ENCODE results near the gene SORCS2. TPM values are rescaled to one million over a fixed set of nuclear protein-coding genes. Genes with fewer than 3 reads are reported as not detected.

Gene SORCS2
- total and polyA plus RNA-seq, 2 experiments from 2014 or later, result 0.38 to 1.4 TPM

DNA sequence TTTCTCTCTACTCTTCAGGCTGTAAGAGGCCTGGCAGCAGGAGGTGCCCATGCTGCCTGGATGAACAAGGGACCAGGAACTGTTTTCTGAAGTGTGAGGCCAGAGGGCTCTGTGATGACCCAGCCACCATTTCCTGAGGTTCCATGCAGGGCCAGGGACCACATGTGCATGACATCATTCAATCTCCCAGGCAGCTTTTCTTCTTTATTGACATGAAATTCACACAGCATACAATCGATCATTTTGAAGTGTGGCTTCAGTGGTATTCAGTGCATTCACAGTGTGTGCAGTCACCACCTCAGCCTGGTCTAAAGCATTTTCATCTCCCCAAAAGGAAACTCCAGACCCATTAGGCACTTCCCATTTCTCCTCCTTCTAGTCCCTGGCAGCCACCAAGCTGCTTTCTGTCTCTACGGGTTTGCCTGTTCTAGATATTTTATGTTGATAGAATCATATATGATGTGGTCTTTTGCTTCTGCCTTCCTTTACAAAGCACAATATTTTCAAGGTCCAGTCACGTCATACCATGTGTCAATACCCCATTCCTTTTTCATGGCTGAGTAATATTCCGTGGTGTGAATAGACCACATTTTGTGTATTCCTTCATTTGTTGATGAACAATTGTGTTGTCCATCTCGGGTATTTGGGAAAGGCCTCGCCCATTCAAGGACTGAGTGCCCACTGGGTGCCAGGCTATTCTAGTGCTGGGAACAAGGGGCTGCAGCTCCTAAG lies 149.3 kb downstream of the SORCS2 start:
- in situ Hi-C loops (cut with MboI), result no loop called here
- no peak overlapping the region for H3K4me2 ChIP-seq (ENCODE audit: unreplicated experiment)
- no peaks in the 10 kb centered on the region for H3K4me1 ChIP-seq (ENCODE audit: insufficient read depth)
- H3F3A ChIP-seq (ENCODE audit: insufficient read depth), result no peaks in the 10 kb centered on the region
- H3K4me3 ChIP-seq, result no peak overlapping the region
- H3K36me3 ChIP-seq (ENCODE audit: low read depth), result no peaks in the 10 kb centered on the region
- H3K79me2 ChIP-seq (ENCODE audit: insufficient read depth), result no peaks in the 10 kb centered on the region
- H2AFZ ChIP-seq, result no peak overlapping the region
- H4K20me1 ChIP-seq (ENCODE audit: insufficient read depth), result no peaks in the 10 kb centered on the region
- H3K27ac ChIP-seq, result no peak overlapping the region
- peak; percentile 14 for DNase-seq
- peaks cover 8% of the 10 kb centered on the region for H3K9me3 ChIP-seq (ENCODE audit: low read depth)
- TF ChIP-seq EZH2phosphoT487 (IDR thresholded peaks at IDR 0.05; ENCODE audit: insufficient read depth, low read depth) (no peak), EZH2 (IDR thresholded peaks at IDR 0.05; ENCODE audit: insufficient read depth, poor library complexity, severe bottlenecking) (no peak)
- H3K9ac ChIP-seq, result no peak overlapping the region
- peaks cover 11% of the 10 kb centered on the region for H3K27me3 ChIP-seq (replicated peaks; ENCODE audit: insufficient read depth)
- H3K9me2 ChIP-seq (ENCODE audit: insufficient read depth), result no peaks in the 10 kb centered on the region
- WGBS, 2 experiments (ENCODE audit: low coverage in 1 of 2, low lambda C conversion rate in 2 of 2, missing lambda C conversion rate in 2 of 2), result 67 to 69% methylated on average over 6 of the region's 6 CpGs

DNA sequence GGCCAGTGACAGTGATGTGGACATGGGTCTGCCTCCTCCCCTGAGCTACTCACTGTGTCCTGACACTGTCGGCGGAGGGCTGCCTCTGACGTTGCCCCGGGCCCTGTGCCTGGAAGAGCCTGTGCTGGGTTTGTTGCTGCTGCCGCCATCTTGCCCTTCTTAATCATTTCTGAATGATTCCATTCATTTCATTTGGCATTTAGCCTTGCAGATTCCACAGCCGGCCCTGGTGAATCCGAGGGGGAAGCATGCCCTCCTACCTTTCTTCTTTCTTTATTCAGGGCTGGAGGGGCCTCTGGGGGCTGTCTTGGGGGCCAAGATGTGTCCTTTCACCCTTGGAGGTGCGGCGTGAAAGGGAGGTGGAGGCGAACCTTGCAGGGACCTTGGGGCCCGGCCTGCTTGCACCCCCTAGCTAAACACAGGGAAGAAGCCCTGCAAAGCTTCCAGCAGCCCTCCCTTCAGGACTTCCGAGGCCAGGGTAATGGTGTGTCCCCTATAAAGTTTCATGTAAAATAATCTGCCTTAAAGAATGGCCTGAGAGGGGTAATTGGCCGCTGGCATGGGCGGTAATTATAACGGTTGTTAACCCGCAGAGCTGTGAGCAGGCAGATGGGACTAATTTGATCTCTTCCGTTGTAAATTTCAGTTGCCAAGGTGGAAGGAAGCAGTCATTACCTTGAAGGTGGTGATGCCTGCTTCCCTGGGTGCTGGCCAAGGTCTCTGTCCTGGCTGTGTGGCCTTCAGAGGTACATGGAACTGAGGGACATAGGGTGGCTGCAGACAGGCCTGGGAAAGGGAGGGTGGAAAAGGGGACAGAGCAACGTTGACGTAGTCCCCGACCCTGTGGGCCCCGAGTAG lies 150.1 kb downstream of the SORCS2 start:
- Histone ChIP-seq H3K27me3 (replicated peaks; ENCODE audit: insufficient read depth) (peaks cover 12% of the 10 kb centered on the region), H3K4me3 (no peak overlapping the region), H3K79me2 (ENCODE audit: insufficient read depth) (no peaks in the 10 kb centered on the region), H3K36me3 (ENCODE audit: low read depth) (no peaks in the 10 kb centered on the region), H3K9me2 (ENCODE audit: insufficient read depth) (no peaks in the 10 kb centered on the region), H4K20me1 (ENCODE audit: insufficient read depth) (no peaks in the 10 kb centered on the region), H3K4me1 (ENCODE audit: insufficient read depth) (no peaks in the 10 kb centered on the region), H3K9ac (no peak overlapping the region), H3F3A (ENCODE audit: insufficient read depth) (no peaks in the 10 kb centered on the region), H3K27ac (no peak overlapping the region), H3K4me2 (ENCODE audit: unreplicated experiment) (no peak overlapping the region), H2AFZ (no peak overlapping the region), H3K9me3 (ENCODE audit: low read depth) (peaks cover 8% of the 10 kb centered on the region)
- no peak for DNase-seq
- WGBS, 2 experiments (ENCODE audit: low coverage in 1 of 2, low lambda C conversion rate in 2 of 2, missing lambda C conversion rate in 2 of 2), result 69 to 77% methylated on average over 21 of the region's 21 CpGs
- TF ChIP-seq EZH2 (IDR thresholded peaks at IDR 0.05; ENCODE audit: insufficient read depth, poor library complexity, severe bottlenecking) (no peak), EZH2phosphoT487 (IDR thresholded peaks at IDR 0.05; ENCODE audit: insufficient read depth, low read depth) (no peak)
- in situ Hi-C loops (cut with MboI), result no loop called here

DNA sequence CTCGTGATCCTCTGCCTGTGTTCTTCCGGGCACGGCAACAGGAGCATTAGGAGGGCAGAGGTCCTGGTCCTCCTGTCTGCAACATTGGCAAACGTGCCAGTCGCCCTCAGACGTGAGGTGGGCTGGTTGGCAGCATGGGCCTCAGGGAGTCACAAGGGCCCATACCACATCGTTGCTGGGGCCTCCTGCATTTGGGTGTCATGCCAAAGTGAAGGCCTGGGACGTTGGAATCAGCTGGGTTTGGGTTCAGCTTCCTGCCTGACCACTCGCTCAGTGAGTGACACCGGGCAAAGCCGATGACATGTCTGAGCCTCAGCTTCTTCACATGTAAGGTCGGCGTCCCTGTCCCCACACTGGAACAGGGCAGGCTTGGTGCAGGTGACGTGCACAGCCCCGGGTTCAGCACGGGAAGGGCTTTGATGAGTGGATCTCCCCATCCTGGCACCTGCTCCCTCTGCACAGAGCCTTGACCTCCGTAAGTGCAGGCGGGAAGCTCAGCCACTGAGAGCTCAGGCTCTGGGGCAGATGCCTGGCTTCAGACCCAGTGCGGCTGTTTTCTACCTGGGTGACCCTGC lies 150.8 kb downstream of the SORCS2 start:
- Histone ChIP-seq H3K4me3 (no peak overlapping the region), H3K79me2 (ENCODE audit: insufficient read depth) (no peaks in the 10 kb centered on the region), H3K9ac (no peak overlapping the region), H3K9me2 (ENCODE audit: insufficient read depth) (no peaks in the 10 kb centered on the region), H3F3A (ENCODE audit: insufficient read depth) (peaks cover under 1% of the 10 kb centered on the region; the same call in 1 of the 2 replicates), H3K4me2 (ENCODE audit: unreplicated experiment) (no peak overlapping the region), H2AFZ (no peak overlapping the region), H3K27me3 (replicated peaks; ENCODE audit: insufficient read depth) (peaks cover 12% of the 10 kb centered on the region), H4K20me1 (ENCODE audit: insufficient read depth) (no peaks in the 10 kb centered on the region), H3K36me3 (ENCODE audit: low read depth) (no peaks in the 10 kb centered on the region), H3K9me3 (ENCODE audit: low read depth) (peaks cover 8% of the 10 kb centered on the region), H3K27ac (no peak overlapping the region), H3K4me1 (ENCODE audit: insufficient read depth) (peaks cover under 1% of the 10 kb centered on the region; the same call in 1 of the 2 replicates)
- DNase-seq, result no peak
- WGBS, 2 experiments (ENCODE audit: low coverage in 1 of 2, low lambda C conversion rate in 2 of 2, missing lambda C conversion rate in 2 of 2), result 75 to 80% methylated on average over 19 of the region's 19 CpGs
- in situ Hi-C loops (cut with MboI), result no loop called here
- TF ChIP-seq EZH2phosphoT487 (IDR thresholded peaks at IDR 0.05; ENCODE audit: insufficient read depth, low read depth), result no peak
- no peak for TF ChIP-seq EZH2 (IDR thresholded peaks at IDR 0.05; ENCODE audit: insufficient read depth, poor library complexity, severe bottlenecking)

GRCh38 chr4:7343950-7344349 lies 151.6 kb downstream of the SORCS2 start:
- Histone ChIP-seq H3K27me3 (replicated peaks; ENCODE audit: insufficient read depth) (peaks cover 12% of the 10 kb centered on the region), H3K79me2 (ENCODE audit: insufficient read depth) (no peaks in the 10 kb centered on the region), H3K9me3 (ENCODE audit: low read depth) (peaks cover 8% of the 10 kb centered on the region), H3K9me2 (ENCODE audit: insufficient read depth) (no peaks in the 10 kb centered on the region), H3K36me3 (ENCODE audit: low read depth) (no peaks in the 10 kb centered on the region), H3K9ac (no peak overlapping the region), H3K4me3 (no peak overlapping the region), H3F3A (ENCODE audit: insufficient read depth) (peaks cover 9% of the 10 kb centered on the region), H3K27ac (no peak overlapping the region), H4K20me1 (ENCODE audit: insufficient read depth) (no peaks in the 10 kb centered on the region), H3K4me1 (ENCODE audit: insufficient read depth) (peaks cover 5% of the 10 kb centered on the region; the same call in 1 of the 2 replicates), H3K4me2 (ENCODE audit: unreplicated experiment) (no peak overlapping the region), H2AFZ (no peak overlapping the region)
- in situ Hi-C loops (cut with MboI), result no loop called here
- no peak for TF ChIP-seq EZH2 (IDR thresholded peaks at IDR 0.05; ENCODE audit: insufficient read depth, poor library complexity, severe bottlenecking)
- TF ChIP-seq EZH2phosphoT487 (IDR thresholded peaks at IDR 0.05; ENCODE audit: insufficient read depth, low read depth), result no peak
- DNase-seq, result no peak
- WGBS, 2 experiments (ENCODE audit: low coverage in 1 of 2, low lambda C conversion rate in 2 of 2, missing lambda C conversion rate in 2 of 2), result 78 to 81% methylated on average over 8 of the region's 8 CpGs

Data from GM23248 (cell line).